Thyroid gland (tissue), 4 donors: Measurements from ENCODE around the gene BMS1. TPM values are rescaled to one million over a fixed set of nuclear protein-coding genes. Genes with fewer than 3 reads are reported as not detected.
"Not testable (repeated sequence)": the region's sequence is repeated elsewhere in the genome, so short reads cannot be mapped to it uniquely, and the experiment has no call there.

Experiments used
- DNase-seq, 2 donors: peaks; one replicate each; pipeline ENCODE4 v3.0.0-alpha.2; 2019
- H3K27ac ChIP-seq, 3 donors: fragments of 200-600 bp; sonication (generic); 1 replicate in 2 of 3; 2 replicates in 1 of 3; pipeline ENCODE4 v1.5.1; 2016 to 2019; ENCODE audit warnings: mild to moderate bottlenecking in 1 of 3, moderate library complexity in 1 of 3
- H3K27me3 ChIP-seq: fragments of 200-600 bp; sonication (generic); one replicate; pipeline ENCODE4 v1.5.1; 2019
- H3K36me3 ChIP-seq, 2 donors: fragments of 200-600 bp; sonication (generic); one replicate each; pipeline ENCODE4 v1.5.1; 2016 to 2019
- H3K4me1 ChIP-seq, 2 donors: fragments of 200-600 bp; sonication (generic); one replicate each; pipeline ENCODE4 v1.5.1; 2017 to 2019
- H3K4me3 ChIP-seq, 3 donors: fragments of 200-600 bp; sonication (generic); replicated peaks in 1 of 3; 1 replicate in 2 of 3; 2 replicates in 1 of 3; pipeline ENCODE4 v1.5.1; 2016; ENCODE audit warnings: mild to moderate bottlenecking in 1 of 3
- H3K9me3 ChIP-seq: fragments of 200-600 bp; sonication (generic); one replicate; pipeline ENCODE4 v1.5.1; 2017
- POLR2A ChIP-seq, 2 donors: fragments of 450-650 bp; IDR thresholded peaks; one replicate each; pipeline ENCODE4 v1.6.1; 2017; ENCODE audit warnings: antibody characterized with exemption in 2 of 2, mild to moderate bottlenecking in 2 of 2, moderate library complexity in 1 of 2
- WGBS, 2 donors: methylation state at CpG; one replicate each; pipeline ENCODE4 v1.1.5; 2017; 5-methylcytosine and 5-hydroxymethylcytosine counted together
- intact Hi-C: fragments of 100-400 bp; cut with DNase I; formaldehyde crosslinking; loops from one replicate; pipeline ENCODE4 v1.15.1; 2023
- total RNA-seq, 4 donors: library from RNA; depleted of rRNA; stranded (reverse); fragments of >200 nt; gene quantifications; one replicate each; pipeline ENCODE4 v1.2.3, GENCODE V29; 2016
- TF ChIP-seq, protein P1 (sequence below), 6 experiments: fragments of 200-600 bp in 3 of 6; fragments of 450-650 bp in 3 of 6; sonication (generic) in 3 of 6; IDR thresholded peaks; one replicate each; pipeline ENCODE4 v1.5.1; 2016 to 2019; ENCODE audit warnings: antibody characterized with exemption in 6 of 6, mild to moderate bottlenecking in 2 of 6, inconsistent platforms in 1 of 6, moderate library complexity in 1 of 6

Gene BMS1, protein sequence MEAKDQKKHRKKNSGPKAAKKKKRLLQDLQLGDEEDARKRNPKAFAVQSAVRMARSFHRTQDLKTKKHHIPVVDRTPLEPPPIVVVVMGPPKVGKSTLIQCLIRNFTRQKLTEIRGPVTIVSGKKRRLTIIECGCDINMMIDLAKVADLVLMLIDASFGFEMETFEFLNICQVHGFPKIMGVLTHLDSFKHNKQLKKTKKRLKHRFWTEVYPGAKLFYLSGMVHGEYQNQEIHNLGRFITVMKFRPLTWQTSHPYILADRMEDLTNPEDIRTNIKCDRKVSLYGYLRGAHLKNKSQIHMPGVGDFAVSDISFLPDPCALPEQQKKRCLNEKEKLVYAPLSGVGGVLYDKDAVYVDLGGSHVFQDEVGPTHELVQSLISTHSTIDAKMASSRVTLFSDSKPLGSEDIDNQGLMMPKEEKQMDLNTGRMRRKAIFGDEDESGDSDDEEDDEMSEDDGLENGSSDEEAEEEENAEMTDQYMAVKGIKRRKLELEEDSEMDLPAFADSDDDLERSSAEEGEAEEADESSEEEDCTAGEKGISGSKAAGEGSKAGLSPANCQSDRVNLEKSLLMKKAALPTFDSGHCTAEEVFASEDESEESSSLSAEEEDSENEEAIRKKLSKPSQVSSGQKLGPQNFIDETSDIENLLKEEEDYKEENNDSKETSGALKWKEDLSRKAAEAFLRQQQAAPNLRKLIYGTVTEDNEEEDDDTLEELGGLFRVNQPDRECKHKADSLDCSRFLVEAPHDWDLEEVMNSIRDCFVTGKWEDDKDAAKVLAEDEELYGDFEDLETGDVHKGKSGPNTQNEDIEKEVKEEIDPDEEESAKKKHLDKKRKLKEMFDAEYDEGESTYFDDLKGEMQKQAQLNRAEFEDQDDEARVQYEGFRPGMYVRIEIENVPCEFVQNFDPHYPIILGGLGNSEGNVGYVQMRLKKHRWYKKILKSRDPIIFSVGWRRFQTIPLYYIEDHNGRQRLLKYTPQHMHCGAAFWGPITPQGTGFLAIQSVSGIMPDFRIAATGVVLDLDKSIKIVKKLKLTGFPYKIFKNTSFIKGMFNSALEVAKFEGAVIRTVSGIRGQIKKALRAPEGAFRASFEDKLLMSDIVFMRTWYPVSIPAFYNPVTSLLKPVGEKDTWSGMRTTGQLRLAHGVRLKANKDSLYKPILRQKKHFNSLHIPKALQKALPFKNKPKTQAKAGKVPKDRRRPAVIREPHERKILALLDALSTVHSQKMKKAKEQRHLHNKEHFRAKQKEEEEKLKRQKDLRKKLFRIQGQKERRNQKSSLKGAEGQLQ
- total RNA-seq = 10 to 100 TPM; 12.6 to 19.1 (median 15.8) TPM

DNA sequence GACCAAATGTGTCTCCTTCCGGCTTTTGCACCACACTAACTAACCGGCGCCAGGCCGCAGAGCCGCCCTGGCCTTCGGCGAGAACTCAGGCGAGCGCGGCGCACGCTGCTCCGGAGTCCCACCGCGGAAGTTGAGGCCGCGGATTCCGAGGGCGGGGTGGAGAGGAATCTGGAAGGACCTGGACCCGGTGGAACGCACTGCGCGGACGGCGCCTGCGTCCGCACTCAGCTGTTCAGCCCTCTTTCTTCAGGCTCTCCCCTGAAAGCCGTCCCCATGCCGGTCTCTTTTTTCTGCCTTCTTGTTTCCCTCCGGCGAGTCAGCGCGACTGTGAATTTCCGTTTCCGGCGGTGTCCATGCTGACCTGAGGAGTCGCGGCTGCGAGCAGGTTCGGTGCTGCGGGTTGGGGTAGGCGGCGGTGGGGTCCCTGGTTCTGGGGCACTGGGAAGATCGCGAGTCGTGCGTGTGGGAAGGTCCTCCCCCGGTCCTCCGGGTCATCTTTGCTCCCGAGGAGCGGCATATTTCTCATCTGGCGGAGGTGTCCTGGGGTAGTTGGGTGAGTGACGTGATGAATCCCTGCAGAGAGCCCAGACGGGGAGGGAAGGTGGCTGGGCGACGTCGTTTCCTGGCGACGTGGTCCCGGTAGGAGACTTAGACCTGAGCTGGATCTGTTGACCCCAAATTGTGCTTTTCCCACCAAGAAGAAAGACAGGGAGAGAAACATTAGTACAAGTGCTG is at the start of gene BMS1:
Gene BMS1 (plus strand): TSS at position 350 of the 735 bp plus-strand sequence. CDS start 1,600 bp downstream, outside the sequence.
- H3K36me3 ChIP-seq = peaks cover 24 to 28% of the 10 kb centered on the region in 2 donors
- TF ChIP-seq, protein P1, sequence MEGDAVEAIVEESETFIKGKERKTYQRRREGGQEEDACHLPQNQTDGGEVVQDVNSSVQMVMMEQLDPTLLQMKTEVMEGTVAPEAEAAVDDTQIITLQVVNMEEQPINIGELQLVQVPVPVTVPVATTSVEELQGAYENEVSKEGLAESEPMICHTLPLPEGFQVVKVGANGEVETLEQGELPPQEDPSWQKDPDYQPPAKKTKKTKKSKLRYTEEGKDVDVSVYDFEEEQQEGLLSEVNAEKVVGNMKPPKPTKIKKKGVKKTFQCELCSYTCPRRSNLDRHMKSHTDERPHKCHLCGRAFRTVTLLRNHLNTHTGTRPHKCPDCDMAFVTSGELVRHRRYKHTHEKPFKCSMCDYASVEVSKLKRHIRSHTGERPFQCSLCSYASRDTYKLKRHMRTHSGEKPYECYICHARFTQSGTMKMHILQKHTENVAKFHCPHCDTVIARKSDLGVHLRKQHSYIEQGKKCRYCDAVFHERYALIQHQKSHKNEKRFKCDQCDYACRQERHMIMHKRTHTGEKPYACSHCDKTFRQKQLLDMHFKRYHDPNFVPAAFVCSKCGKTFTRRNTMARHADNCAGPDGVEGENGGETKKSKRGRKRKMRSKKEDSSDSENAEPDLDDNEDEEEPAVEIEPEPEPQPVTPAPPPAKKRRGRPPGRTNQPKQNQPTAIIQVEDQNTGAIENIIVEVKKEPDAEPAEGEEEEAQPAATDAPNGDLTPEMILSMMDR (IDR thresholded peaks at IDR 0.05) = no peak
- peak; percentile 7 to 80 for TF ChIP-seq POLR2A (IDR thresholded peaks at IDR 0.05)
- H3K4me1 ChIP-seq = peaks cover 0 to 5% of the 10 kb centered on the region in 2 donors
- H3K27ac ChIP-seq = peak within 1 kb of the TSS; percentile 81 to 95 (median 87)
- 0 to 1% methylated on average over 7 to 52 of the region's 60 CpGs for WGBS, 2 donors
- H3K27me3 ChIP-seq = no peaks in the 10 kb centered on the region
- H3K4me3 ChIP-seq = peak within 1 kb of the TSS; percentile 37 to 66 (median 49)
- intact Hi-C loops = no loop called here
- H3K9me3 ChIP-seq = no peaks in the 10 kb centered on the region
- peak; percentile 88 to 89 for DNase-seq

DNA sequence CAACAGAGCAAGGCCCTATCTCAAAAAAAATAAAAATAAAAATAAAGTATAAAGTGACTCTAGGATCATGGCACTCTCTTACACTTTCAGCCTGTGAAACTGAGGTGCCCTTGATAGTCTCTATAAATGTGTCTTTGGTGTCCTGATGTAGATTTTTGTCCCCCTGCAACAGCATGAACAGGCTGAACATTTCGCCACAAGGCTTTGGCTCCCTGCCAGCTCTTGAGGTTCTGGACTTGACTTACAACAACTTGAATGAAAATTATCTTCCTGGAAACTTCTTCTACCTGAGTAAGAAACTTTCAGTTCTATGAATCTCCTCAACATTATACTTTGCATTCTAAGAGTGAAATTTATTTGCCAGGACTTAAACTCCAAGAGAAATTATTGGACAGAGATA is 48.1 kb upstream of the BMS1 start:
- Histone ChIP-seq H3K4me3 (no peak overlapping the region), H3K4me1 (no peaks in the 10 kb centered on the region), H3K27ac (no peak overlapping the region), H3K36me3 (no peaks in the 10 kb centered on the region), H3K27me3 (no peaks in the 10 kb centered on the region), H3K9me3 (no peaks in the 10 kb centered on the region)
- peak; percentile 57 to 74 for DNase-seq
- intact Hi-C loops = no loop called here
- 3 to 11% methylated on average over 1 of the region's 1 CpG for WGBS, 2 donors
- no peak for TF ChIP-seq POLR2A (IDR thresholded peaks at IDR 0.05)
- TF ChIP-seq, protein P1 (IDR thresholded peaks at IDR 0.05) = no peak

DNA sequence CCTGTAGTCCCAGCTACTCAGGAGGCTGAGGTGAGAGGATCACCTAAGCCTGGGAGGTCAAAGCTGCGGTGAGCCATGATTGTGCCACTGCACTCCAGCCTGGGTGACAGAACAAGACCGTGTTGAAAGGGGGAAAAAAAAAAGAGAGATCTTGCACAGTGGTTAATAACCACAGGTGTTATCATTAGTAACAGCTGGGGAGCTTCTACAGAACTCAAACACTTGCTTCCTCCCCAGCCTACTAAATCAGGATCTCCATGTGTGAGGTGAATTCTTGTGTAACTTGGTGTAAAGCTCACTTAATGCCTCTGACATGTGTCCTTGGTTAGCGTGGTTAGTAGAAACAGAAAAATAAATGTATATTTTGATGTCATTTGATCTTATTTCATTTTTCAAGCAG is 43.9 kb upstream of the BMS1 start:
- no peak for DNase-seq
- TF ChIP-seq POLR2A (IDR thresholded peaks at IDR 0.05) = no peak
- WGBS, 2 donors = 62 to 82% methylated on average over 3 of the region's 3 CpGs
- no peaks in the 10 kb centered on the region for H3K27me3 ChIP-seq
- H3K9me3 ChIP-seq = no peaks in the 10 kb centered on the region
- H3K4me1 ChIP-seq = no peaks in the 10 kb centered on the region
- intact Hi-C loops = no loop called here
- no peak overlapping the region for H3K27ac ChIP-seq
- no peaks in the 10 kb centered on the region for H3K36me3 ChIP-seq
- H3K4me3 ChIP-seq = no peak overlapping the region

DNA sequence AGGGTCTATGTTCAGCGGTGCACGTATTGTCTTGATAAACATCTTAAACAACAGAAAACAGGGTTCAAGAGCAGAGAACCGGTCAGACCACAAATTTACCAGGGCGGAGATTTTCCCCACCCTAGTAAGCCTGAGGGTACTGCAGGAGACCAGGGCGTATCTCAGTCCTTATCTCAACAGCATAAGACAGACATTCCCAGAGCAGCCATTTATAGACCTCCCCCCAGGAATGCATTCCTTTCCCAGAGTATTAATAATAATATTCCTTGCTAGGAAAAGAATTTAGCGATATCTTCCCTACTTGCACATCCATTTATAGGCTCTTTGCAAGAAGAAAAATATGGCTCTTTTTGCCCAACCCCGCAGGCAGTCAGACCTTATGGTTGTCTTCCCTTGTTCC is 41.1 kb upstream of the BMS1 start:
- intact Hi-C loops = not testable (repeated sequence)

DNA sequence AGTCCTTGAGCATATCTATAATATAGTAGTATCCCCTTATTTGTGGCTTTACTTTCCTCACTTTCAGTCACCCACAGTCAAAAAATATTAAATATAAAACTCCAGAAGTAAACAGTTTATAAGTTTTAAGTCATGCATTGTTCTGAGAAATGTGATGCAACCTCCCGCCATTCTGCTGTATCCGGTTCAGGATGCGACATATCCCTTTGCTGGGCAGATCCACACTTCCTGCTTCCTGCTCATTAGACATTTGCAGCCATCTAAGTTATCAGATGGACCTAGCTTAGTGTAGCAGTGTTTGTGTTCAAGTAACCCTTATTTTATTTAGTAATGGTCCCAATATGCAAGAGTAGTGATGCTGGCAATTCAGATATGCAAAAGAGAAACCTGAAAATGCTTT is 38.9 kb upstream of the BMS1 start:
- Histone ChIP-seq H3K9me3 (no peaks in the 10 kb centered on the region), H3K4me1 (no peaks in the 10 kb centered on the region), H3K4me3 (no peak overlapping the region), H3K27me3 (no peaks in the 10 kb centered on the region), H3K27ac (no peak overlapping the region), H3K36me3 (no peaks in the 10 kb centered on the region)
- no peak for DNase-seq
- intact Hi-C loops = no loop called here
- WGBS, 2 donors = 85 to 89% methylated on average over 3 of the region's 3 CpGs
- TF ChIP-seq, protein P1 (IDR thresholded peaks at IDR 0.05) = no peak
- no peak for TF ChIP-seq POLR2A (IDR thresholded peaks at IDR 0.05)

More for the DNA sequence above, 41.1 kb upstream of the BMS1 start:
- not testable (repeated sequence) for DNase-seq, H3K4me3 ChIP-seq, H3K27me3 ChIP-seq, H3K27ac ChIP-seq, H3K36me3 ChIP-seq, H3K4me1 ChIP-seq, H3K9me3 ChIP-seq
- WGBS, 2 donors = 89 to 92% methylated on average over 7 of the region's 7 CpGs
